Spleen (tissue), 11 donors: ENCODE measurements around the gene MAML1. TPM values are rescaled to one million over a fixed set of nuclear protein-coding genes. Genes with fewer than 3 reads are reported as not detected.

Source experiments
- DNase-seq: peaks from one replicate; pipeline ENCODE4 v3.0.0-alpha.2; 2020
- H3K27ac ChIP-seq, 8 donors: fragments of 200-600 bp; sonication (generic) in 7 of 8; 1 replicate in 4 of 8; 2 replicates in 4 of 8; pipeline versions ENCODE4 v1.5.0 to v1.8.0; 2016 to 2021; ENCODE audit warnings: inconsistent platforms in 4 of 8, mild to moderate bottlenecking in 4 of 8, moderate library complexity in 1 of 8
- H3K27me3 ChIP-seq, 7 donors: fragments of 200-600 bp; sonication (generic) in 6 of 7; replicated peaks in 1 of 7; 1 replicate in 4 of 7; 2 replicates in 3 of 7; pipeline versions ENCODE4 v1.5.0 to v1.8.0; 2016 to 2021; ENCODE audit warnings: inconsistent platforms in 3 of 7, mild to moderate bottlenecking in 1 of 7
- H3K36me3 ChIP-seq, 6 donors: fragments of 200-600 bp; sonication (generic) in 5 of 6; 1 replicate in 4 of 6; 2 replicates in 2 of 6; pipeline versions ENCODE4 v1.5.0 to v1.8.0; 2016 to 2021; ENCODE audit warnings: inconsistent platforms in 2 of 6
- H3K4me1 ChIP-seq, 6 donors: fragments of 200-600 bp; sonication (generic) in 5 of 6; 1 replicate in 3 of 6; 2 replicates in 3 of 6; pipeline versions ENCODE4 v1.5.0 to v1.8.0; 2016 to 2021; ENCODE audit warnings: inconsistent platforms in 3 of 6
- H3K4me3 ChIP-seq, 8 donors: fragments of 200-600 bp; sonication (generic) in 7 of 8; 1 replicate in 4 of 8; 2 replicates in 4 of 8; pipeline versions ENCODE4 v1.5.0 to v1.8.0; 2016 to 2021; ENCODE audit warnings: inconsistent platforms in 4 of 8, mild to moderate bottlenecking in 4 of 8, moderate library complexity in 2 of 8
- H3K9me3 ChIP-seq, 8 donors: fragments of 200-600 bp; sonication (generic) in 7 of 8; 1 replicate in 4 of 8; 2 replicates in 4 of 8; pipeline versions ENCODE4 v1.5.0 to v1.8.0; 2016 to 2021; ENCODE audit warnings: inconsistent platforms in 4 of 8
- CTCF ChIP-seq, 11 experiments: fragments of 200-600 bp in 7 of 11; fragments of 450-650 bp in 4 of 11; sonication (generic) in 4 of 11; IDR thresholded peaks in 8 of 11; conservative IDR thresholded peaks in 3 of 11; 1 replicate in 7 of 11; 2 replicates in 4 of 11; pipeline versions ENCODE4 v1.4.0 to v1.8.0; 2016 to 2021; ENCODE audit warnings: antibody characterized with exemption in 11 of 11, inconsistent platforms in 4 of 11, mild to moderate bottlenecking in 1 of 11
- POLR2A ChIP-seq, 3 donors: fragments of 450-650 bp; IDR thresholded peaks; one replicate each; pipeline ENCODE4 v1.5.1; 2017; ENCODE audit warnings: antibody characterized with exemption in 3 of 3, mild to moderate bottlenecking in 1 of 3
- POLR2AphosphoS5 ChIP-seq, 3 donors: sonication (generic); formaldehyde crosslinking; IDR thresholded peaks; one replicate each; pipeline ENCODE4 v1.5.1; 2017; ENCODE audit warnings: antibody characterized with exemption in 3 of 3
- WGBS, 5 donors: extraction: QIAGEN DNeasy Blood & Tissue Kit in 3 of 5; methylation state at CpG; one replicate each; pipeline versions ENCODE4 v1.1.5 to v1.1.7; 2013 to 2018; 5-methylcytosine and 5-hydroxymethylcytosine counted together
- intact Hi-C: fragments of 100-400 bp; cut with DNase I; formaldehyde crosslinking; loops from one replicate; pipeline ENCODE4 v1.15.0; 2023; ENCODE audit warnings: low total_unique reads
- polyA plus RNA-seq, 3 donors: library from polyadenylated mRNA; stranded (reverse); fragments of 200-250 nt; gene quantifications; one replicate each; pipeline ENCODE4 v1.2.1, GENCODE V29; 2013
- total RNA-seq, 7 donors: library from RNA; depleted of rRNA in 3 of 7; stranded (reverse); fragments of >200 nt in 3 of 7; fragmentation: NEBNext Ultra II Directional in 4 of 7; extraction: Animal tissue kit (Norgen Biotek cat#: 25700) in 4 of 7; gene quantifications; one replicate each; pipeline versions ENCODE4 v1.1.0 to v1.2.1, GENCODE V29; 2016 to 2021
- donor health status: healthy with polysubstance abuse.
- donor health status: DM: no; HTN: no; CAD: no; lungs with moderate emphysema.
- donor health status: DM: no; HTN: no; CAD: no.
- donor health status: Bipolar disorder and iron deficiency.
- donor health status: healthy.
- donor health status: DM: no; HTN: no; CAD: no.
- donor health status: DM: yes; HTN: yes; CAD: no.

Gene MAML1
- total and polyA plus RNA-seq, 10 donors = 4.7 to 42.8 (median 33.7) TPM

GRCh38 chr5:179699616-179700237 lies 32.9 kb upstream of the MAML1 start:
- TF ChIP-seq POLR2A (IDR thresholded peaks at IDR 0.05) = no peak
- no peak for TF ChIP-seq POLR2AphosphoS5 (IDR thresholded peaks at IDR 0.05)
- TF ChIP-seq CTCF (IDR thresholded peaks at IDR 0.05 in 8 of 11, conservative IDR thresholded peaks at IDR 0.05 in 3 of 11) = no peak
- DNase-seq = no peak

GRCh38 chr5:179700401-179700918 lies 32.2 kb upstream of the MAML1 start:
- TF ChIP-seq CTCF (IDR thresholded peaks at IDR 0.05 in 8 of 11, conservative IDR thresholded peaks at IDR 0.05 in 3 of 11) (no peak), POLR2A (IDR thresholded peaks at IDR 0.05) (no peak), POLR2AphosphoS5 (IDR thresholded peaks at IDR 0.05) (no peak)
- Histone ChIP-seq H3K27ac (peak overlapping the region; percentile 27 to 99 (median 98)), H3K4me3 (peak overlapping the region; percentile 53 to 90 (median 80)), H3K27me3 (no peaks in the 10 kb centered on the region), H3K36me3 (peaks cover 0 to 42% (median 14%) of the 10 kb centered on the region in 6 donors), H3K4me1 (peaks cover 20 to 88% (median 66%) of the 10 kb centered on the region in 6 donors), H3K9me3 (no peaks in the 10 kb centered on the region)
- no peak for DNase-seq
- 25 to 56% (median 42%) methylated on average over 7 of the region's 7 CpGs for WGBS, 5 donors
- intact Hi-C loops = no loop called here

More at GRCh38 chr5:179699616-179700237, 32.9 kb upstream of the MAML1 start:
- H3K27me3 ChIP-seq = no peaks in the 10 kb centered on the region
- no peaks in the 10 kb centered on the region for H3K9me3 ChIP-seq
- peaks cover 20 to 82% (median 61%) of the 10 kb centered on the region in 6 donors for H3K4me1 ChIP-seq
- H3K36me3 ChIP-seq = peaks cover 0 to 34% (median 9%) of the 10 kb centered on the region in 6 donors
- peak overlapping the region; percentile 93 to 99 (median 98) for H3K27ac ChIP-seq
- peak overlapping the region; percentile 53 to 90 (median 80) for H3K4me3 ChIP-seq
- intact Hi-C loops = loop anchor here (5.0 kb wide), 1 partner anchor 77 kb away; the partner anchor contains the start of gene HNRNPH1
- WGBS, 5 donors = 0 to 2% (median 1%) methylated on average over 19 of the region's 19 CpGs

GRCh38 chr5:179716286-179716685 lies 16.3 kb upstream of the MAML1 start:
- H3K27ac ChIP-seq = no peak overlapping the region
- no peaks in the 10 kb centered on the region for H3K27me3 ChIP-seq
- no peaks in the 10 kb centered on the region for H3K4me1 ChIP-seq
- intact Hi-C loops = no loop called here
- peaks cover 11 to 100% (median 90%) of the 10 kb centered on the region in 6 donors for H3K36me3 ChIP-seq
- no peak overlapping the region for H3K4me3 ChIP-seq
- H3K9me3 ChIP-seq = no peaks in the 10 kb centered on the region
- TF ChIP-seq POLR2A (IDR thresholded peaks at IDR 0.05) = no peak
- no peak for TF ChIP-seq POLR2AphosphoS5 (IDR thresholded peaks at IDR 0.05)
- no peak for TF ChIP-seq CTCF (IDR thresholded peaks at IDR 0.05 in 8 of 11, conservative IDR thresholded peaks at IDR 0.05 in 3 of 11)
- DNase-seq = no peak
- 71 to 91% (median 86%) methylated on average over 1 of the region's 1 CpG for WGBS, 5 donors

- 91 to 97% (median 93%) methylated on average over 2 of the region's 2 CpGs for WGBS, 5 donors
- no peaks in the 10 kb centered on the region for H3K9me3 ChIP-seq
- intact Hi-C loops = no loop called here
- no peak overlapping the region for H3K4me3 ChIP-seq
- no peak overlapping the region for H3K27ac ChIP-seq
- TF ChIP-seq POLR2AphosphoS5 (IDR thresholded peaks at IDR 0.05) (no peak), CTCF (IDR thresholded peaks at IDR 0.05 in 8 of 11, conservative IDR thresholded peaks at IDR 0.05 in 3 of 11) (no peak), POLR2A (IDR thresholded peaks at IDR 0.05) (no peak)
- DNase-seq = no peak
- no peaks in the 10 kb centered on the region for H3K27me3 ChIP-seq
- H3K4me1 ChIP-seq = peaks cover 0 to 11% (median 2%) of the 10 kb centered on the region in 6 donors
- H3K36me3 ChIP-seq = peaks cover 10 to 100% (median 91%) of the 10 kb centered on the region in 6 donors
These were observed 12.4 kb upstream of the MAML1 start for GRCh38 chr5:179720222-179720621.
